HG03060 (cell line): ENCODE data around the gene IL1RAPL1.
"Not testable (repeated sequence)": the region's sequence is repeated elsewhere in the genome, so short reads cannot be mapped to it uniquely, and the experiment has no call there.

Experiments used
- ATAC-seq: cut with Tn5 transposase; IDR thresholded peaks from one replicate; pipeline ENCODE4 v1.9.1; 2021; ENCODE audit warnings: low read depth, moderate number of reproducible peaks; ENCODE audit not compliant: unreplicated experiment

Gene IL1RAPL1

DNA sequence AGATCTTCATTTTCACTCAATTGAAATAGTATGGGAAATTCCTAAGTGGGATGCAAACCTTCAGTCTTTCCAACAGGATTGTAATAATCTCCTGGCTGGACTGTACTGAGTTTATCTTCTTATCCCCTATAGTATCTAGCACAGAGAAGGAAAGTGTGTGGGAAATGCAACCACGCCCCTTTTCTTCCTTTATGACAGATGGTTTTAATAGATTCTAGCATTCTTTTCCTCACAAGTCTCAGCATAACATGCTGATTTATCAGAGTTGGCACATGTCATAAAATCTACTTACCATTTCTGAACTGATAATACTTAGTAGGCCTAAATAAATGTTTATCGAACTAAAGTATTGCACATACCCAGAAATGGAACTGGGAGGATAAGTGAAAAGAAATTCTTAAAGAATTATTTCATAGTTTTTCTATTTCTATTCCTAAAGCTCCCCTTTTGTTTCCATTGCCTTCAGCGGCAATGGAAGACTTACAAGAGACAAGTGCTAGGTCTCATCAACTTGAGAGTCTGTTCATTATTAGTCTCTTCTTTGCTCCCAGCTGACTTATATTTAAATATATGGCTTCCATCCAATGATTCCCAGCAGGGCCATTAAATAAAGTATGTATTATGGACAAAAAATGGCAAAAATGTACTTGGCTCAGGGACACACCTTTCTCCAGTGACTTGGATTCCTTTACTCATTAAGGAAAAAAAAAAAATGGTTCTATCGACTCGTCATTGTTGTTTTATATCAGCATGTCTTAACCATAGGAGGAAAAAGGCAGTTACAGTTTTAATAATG is 484.5 kb downstream of the IL1RAPL1 start:
- no peak for ATAC-seq

GRCh38 chrX:29082558-29082957 is 495.3 kb downstream of the IL1RAPL1 start:
- no peak for ATAC-seq

GRCh38 chrX:29083823-29084222 is 496.6 kb downstream of the IL1RAPL1 start:
- no peak for ATAC-seq

GRCh38 chrX:29090811-29091210 is 503.6 kb downstream of the IL1RAPL1 start:
- ATAC-seq: no peak

DNA sequence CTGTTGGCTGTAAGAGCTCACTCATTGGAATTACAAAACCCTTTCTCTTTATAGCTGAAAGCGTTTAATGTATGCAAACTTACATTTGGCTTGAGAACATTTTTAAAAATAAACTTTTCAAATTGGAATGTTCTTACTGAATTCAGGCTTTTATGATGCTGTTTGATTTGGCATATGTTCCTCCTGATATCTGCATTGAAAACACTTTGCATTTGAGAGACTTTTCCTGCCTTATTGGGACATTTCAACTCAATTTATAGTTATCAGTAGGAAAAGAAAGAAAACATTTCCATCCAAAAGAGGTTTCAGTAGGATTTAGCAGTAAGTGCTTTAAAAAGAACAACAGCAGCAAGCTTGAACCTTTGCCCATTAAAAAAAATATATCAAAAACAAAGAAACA is 520.0 kb downstream of the IL1RAPL1 start:
- ATAC-seq: no peak

DNA sequence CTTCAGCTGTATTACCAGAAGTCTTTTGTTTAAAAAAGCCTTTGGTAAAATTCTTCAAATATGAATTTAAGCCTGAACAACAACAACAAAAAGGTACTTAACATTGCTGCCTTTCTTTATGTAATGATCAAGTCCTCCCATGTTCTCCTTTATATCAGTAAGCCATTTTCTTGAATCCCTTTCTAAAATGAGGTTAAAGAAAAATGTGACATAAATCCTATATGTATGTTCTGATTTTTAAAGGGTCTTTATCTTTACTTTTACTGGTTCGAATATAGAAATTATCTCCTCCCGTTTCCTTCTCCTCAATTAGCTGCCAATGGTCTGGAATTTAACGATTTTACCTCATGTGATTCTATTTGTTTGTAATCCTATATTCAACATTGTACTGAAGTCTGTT is 522.8 kb downstream of the IL1RAPL1 start:
- no peak for ATAC-seq

DNA sequence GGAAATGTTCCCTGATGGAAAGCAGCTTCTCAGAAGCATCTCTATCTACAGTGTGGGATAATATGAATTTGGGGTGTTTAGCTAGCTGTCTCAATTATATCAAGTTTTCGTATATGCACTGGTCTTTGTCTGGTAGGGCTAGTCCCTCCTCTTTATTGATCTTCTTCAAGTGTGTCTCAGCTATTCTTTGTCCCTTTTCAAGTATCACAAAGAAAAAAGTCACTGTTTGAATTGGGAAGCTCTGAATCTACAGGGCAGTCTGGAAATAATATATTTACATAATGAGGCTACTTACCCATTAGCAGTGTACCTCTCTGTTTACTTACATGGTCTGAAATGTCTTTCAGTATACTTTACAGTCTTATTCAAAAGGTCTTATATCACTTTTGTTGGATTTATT is 526.0 kb downstream of the IL1RAPL1 start:
- no peak for ATAC-seq

GRCh38 chrX:29122817-29123216 is 535.6 kb downstream of the IL1RAPL1 start:
- not testable (repeated sequence) for ATAC-seq

GRCh38 chrX:29130905-29131304 is 543.7 kb downstream of the IL1RAPL1 start:
- ATAC-seq: no peak

DNA sequence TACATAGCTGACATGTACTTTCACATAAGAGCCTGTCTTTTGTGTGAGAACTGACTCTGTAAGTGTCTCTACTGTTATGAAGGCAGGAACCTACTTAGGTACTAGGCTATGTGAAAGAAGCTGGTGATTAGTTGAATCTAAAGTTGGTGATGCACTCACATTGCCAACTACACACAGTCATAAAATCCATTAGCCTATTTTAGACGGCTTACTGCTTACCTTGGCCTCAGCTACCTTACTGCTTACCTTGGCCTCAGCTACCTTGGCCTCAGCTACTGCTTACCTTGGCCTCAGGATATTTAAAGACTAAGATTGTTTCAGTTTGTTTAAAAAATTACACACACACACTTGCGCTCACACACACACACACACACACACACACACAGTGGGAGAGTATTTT is 549.7 kb downstream of the IL1RAPL1 start:
- no peak for ATAC-seq

GRCh38 chrX:29138003-29138402 is 550.8 kb downstream of the IL1RAPL1 start:
- no peak for ATAC-seq

DNA sequence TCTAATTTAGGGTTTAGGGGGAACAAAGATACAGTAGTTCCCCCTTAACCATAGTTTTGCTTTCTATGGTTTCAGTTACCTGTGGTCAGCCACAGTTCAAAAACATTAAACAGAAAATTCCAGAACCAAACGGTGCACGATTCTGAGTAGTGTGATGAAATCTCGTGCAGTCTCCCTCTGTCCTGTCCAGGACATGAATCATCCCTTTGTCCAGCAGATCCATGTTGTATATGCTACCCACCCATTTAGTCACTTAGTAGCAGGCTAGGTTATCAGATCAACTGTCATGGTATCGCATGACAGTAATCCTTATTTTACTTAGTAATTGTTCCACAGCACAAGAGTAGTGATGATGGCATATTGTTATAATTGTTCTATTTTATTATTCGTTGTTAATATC is 556.1 kb downstream of the IL1RAPL1 start:
- no peak for ATAC-seq

DNA sequence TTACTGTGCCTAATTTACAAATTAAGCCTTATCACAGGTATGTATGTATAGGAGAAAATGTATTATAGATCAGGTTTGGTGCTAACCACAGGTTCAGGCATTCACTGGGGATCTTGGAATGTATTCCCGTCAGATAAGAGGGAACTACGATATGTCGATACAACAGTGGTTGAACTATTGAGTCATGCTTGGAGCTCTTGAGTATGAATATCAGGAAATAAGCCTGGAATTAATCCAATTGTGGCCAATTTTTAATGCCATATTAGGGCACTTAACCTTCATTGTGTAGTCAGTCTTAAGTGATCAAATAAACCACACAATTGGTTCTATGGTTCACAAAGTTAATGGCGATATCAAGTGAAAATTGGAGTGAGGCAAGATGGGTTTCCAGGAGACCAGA is 556.5 kb downstream of the IL1RAPL1 start:
- no peak for ATAC-seq

GRCh38 chrX:29145316-29145715 is 558.1 kb downstream of the IL1RAPL1 start:
- no peak for ATAC-seq

DNA sequence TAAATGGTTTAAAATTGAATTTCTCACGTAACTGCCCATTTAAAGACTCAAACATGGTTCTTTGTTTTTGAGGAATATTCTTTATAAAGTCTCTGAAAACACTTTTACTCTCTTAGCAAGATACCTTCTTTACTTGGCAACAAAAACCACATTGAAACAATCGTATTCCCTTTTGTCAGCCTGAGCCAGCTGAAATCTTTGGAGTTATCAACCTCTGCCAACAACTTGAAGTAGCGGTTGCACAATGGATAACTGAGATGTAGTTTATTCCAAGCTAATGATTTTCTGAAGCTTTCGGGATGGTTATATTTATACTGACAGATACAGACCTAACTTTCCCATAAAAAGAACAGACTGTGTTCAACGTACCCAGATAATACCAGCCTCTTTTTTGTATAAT is 561.3 kb downstream of the IL1RAPL1 start:
- no peak for ATAC-seq

GRCh38 chrX:29155286-29155685 is 568.0 kb downstream of the IL1RAPL1 start:
- ATAC-seq: no peak

DNA sequence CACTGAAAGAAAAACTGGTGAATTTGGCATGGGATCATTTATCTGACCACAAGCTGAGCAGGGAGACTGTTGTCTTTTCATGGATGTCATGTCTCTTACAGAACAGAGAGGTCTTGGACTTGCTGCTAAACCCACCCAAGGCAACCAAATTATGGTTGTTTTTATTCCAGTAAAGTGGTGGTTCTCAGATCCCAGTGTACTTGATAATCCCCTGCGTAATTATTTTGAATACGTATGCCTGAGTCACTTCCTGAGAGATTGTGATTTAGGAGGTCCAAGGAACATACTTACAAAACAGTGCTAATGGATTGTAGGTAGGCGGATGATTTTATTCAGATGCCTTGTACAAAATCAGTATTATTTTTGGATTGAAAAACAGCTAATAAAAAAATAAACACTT is 585.6 kb downstream of the IL1RAPL1 start:
- no peak for ATAC-seq

GRCh38 chrX:29187264-29187663 is 600.0 kb downstream of the IL1RAPL1 start:
- ATAC-seq: no peak

- no peak for ATAC-seq
These were observed 609.3 kb downstream of the IL1RAPL1 start for GRCh38 chrX:29196501-29196900.

DNA sequence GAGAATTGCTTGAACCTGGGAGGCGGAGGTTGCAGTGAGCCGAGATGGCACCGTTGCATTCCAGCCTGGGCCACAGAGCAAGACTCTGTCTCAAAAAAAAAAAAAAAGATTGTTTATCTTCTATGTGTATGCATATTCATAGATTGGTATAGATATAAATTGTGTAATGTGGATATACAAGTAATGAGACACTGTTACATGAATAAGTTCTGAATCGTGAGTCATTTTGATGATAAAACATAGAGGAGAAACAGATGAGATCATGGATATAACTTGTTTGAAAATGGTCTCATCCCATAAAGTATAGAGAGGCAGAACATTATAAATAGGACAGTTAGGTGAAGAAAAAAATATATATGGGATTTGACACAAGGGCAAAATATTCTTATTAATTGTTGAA is 628.0 kb downstream of the IL1RAPL1 start:
- ATAC-seq: no peak

GRCh38 chrX:29225670-29226069 is 638.4 kb downstream of the IL1RAPL1 start:
- ATAC-seq: no peak

- no peak for ATAC-seq
These were observed 642.6 kb downstream of the IL1RAPL1 start for GRCh38 chrX:29229802-29230201.

DNA sequence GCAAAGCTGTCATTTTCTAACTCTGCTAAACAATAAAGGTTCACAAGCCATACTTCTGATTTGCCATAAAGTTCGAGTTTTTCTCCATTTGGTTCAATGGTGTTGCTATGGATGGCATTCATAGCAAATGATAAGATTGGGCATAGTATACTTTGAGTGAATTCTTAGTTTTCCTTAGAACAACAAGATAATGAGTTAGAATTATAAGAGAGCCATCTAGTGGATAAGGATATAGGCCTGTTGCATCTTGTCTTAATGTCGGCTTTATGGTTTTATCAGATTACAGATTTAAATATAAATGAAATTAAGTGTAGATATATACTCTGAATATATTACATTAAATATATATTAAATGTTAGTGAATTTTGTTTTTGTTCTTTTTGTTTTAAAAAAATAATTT is 644.6 kb downstream of the IL1RAPL1 start:
- no peak for ATAC-seq
